Left lung (tissue), 10 donors: ENCODE data around the gene LRRC2. TPM values are rescaled to one million over a fixed set of nuclear protein-coding genes. Genes with fewer than 3 reads are reported as not detected.
"Not testable (repeated sequence)": the region's sequence is repeated elsewhere in the genome, so short reads cannot be mapped to it uniquely, and the experiment has no call there.

Experiments
- ATAC-seq: fragments of 200-7000 bp; cut with Tn5 transposase; one replicate; pipeline ENCODE4 v1.9.1; 2020; ENCODE audit warnings: moderate library complexity
- DNase-seq, 4 donors: peaks; one replicate each; pipeline ENCODE4 v3.0.0-alpha.2; 2013 to 2020
- H3K27ac ChIP-seq, 2 donors: fragments of 200-600 bp; sonication (generic) in 1 of 2; one replicate each; pipeline versions ENCODE4 v1.5.0 to v1.8.0; 2020 to 2021
- H3K27me3 ChIP-seq, 2 donors: fragments of 200-600 bp; sonication (generic) in 1 of 2; one replicate each; pipeline versions ENCODE4 v1.5.0 to v1.8.0; 2020 to 2021
- H3K36me3 ChIP-seq, 2 donors: fragments of 200-600 bp; sonication (generic) in 1 of 2; one replicate each; pipeline versions ENCODE4 v1.5.0 to v1.8.0; 2020 to 2021
- H3K4me1 ChIP-seq, 2 donors: fragments of 200-600 bp; one replicate each; pipeline ENCODE4 v1.8.0; 2021
- H3K4me3 ChIP-seq, 2 donors: fragments of 200-600 bp; sonication (generic) in 1 of 2; one replicate each; pipeline versions ENCODE4 v1.5.0 to v1.8.0; 2020 to 2021; ENCODE audit warnings: mild to moderate bottlenecking in 1 of 2
- H3K9me3 ChIP-seq, 2 donors: fragments of 200-600 bp; sonication (generic) in 1 of 2; one replicate each; pipeline versions ENCODE4 v1.5.0 to v1.8.0; 2020 to 2021
- intact Hi-C, 2 donors: fragments of 100-400 bp; cut with DNase I; formaldehyde crosslinking; loops; one replicate each; pipeline versions ENCODE4 v1.11.2 to v1.14.2; 2022
- polyA plus RNA-seq, 6 donors: library from polyadenylated mRNA; unstranded; fragments of 120-200 nt; gene quantifications; one replicate each; pipeline ENCODE4 v1.2.1, GENCODE V29; 2013; ENCODE audit not compliant: insufficient read length in 6 of 6
- total RNA-seq, 2 donors: library from RNA; stranded (reverse); fragmentation: NEBNext Ultra II Directional; extraction: Animal tissue kit (Norgen Biotek cat#: 25700); gene quantifications; one replicate each; pipeline ENCODE4 v1.2.1, GENCODE V29; 2021
- TF ChIP-seq, protein P1 (sequence below), 2 donors: fragments of 200-600 bp; sonication (generic) in 1 of 2; IDR thresholded peaks; one replicate each; pipeline versions ENCODE4 v1.5.0 to v1.8.0; 2021; ENCODE audit warnings: antibody characterized with exemption in 2 of 2
- donor health status: DM: no; HTN: yes; CAD: no.
- donor health status: DM: no; HTN: no; CAD: no.

Gene LRRC2
- total and polyA plus RNA-seq, 8 donors: 0.36 to 0.47 (median 0.45) TPM

DNA sequence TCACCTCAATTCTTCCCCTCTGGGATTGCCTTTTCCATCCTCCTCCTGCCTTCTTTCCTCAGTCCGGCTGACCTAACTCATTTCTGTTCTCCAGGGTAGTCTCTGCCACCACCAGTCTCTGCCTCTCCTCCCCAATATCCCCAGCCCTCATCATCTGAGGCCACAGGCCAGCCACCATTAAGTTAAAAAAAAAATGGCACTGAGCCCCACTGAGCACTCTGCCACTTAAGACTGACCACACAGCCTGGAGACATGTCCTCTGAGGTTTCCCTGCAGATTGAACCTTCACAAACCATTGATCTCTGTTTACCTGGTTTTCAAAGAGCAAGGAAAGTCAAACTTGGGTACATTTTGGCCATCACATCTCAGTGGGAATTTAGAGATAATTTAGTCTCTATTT is 13.6 kb downstream of the LRRC2 start:
- Histone ChIP-seq H3K36me3 (no peaks in the 10 kb centered on the region), H3K27ac (no peak overlapping the region), H3K9me3 (no peaks in the 10 kb centered on the region), H3K27me3 (no peaks in the 10 kb centered on the region), H3K4me1 (no peaks in the 10 kb centered on the region), H3K4me3 (no peak overlapping the region)
- no peak for ATAC-seq
- intact Hi-C loops: no loop called here
- TF ChIP-seq, protein P1, sequence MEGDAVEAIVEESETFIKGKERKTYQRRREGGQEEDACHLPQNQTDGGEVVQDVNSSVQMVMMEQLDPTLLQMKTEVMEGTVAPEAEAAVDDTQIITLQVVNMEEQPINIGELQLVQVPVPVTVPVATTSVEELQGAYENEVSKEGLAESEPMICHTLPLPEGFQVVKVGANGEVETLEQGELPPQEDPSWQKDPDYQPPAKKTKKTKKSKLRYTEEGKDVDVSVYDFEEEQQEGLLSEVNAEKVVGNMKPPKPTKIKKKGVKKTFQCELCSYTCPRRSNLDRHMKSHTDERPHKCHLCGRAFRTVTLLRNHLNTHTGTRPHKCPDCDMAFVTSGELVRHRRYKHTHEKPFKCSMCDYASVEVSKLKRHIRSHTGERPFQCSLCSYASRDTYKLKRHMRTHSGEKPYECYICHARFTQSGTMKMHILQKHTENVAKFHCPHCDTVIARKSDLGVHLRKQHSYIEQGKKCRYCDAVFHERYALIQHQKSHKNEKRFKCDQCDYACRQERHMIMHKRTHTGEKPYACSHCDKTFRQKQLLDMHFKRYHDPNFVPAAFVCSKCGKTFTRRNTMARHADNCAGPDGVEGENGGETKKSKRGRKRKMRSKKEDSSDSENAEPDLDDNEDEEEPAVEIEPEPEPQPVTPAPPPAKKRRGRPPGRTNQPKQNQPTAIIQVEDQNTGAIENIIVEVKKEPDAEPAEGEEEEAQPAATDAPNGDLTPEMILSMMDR (IDR thresholded peaks at IDR 0.05): no peak
- DNase-seq: no peak

DNA sequence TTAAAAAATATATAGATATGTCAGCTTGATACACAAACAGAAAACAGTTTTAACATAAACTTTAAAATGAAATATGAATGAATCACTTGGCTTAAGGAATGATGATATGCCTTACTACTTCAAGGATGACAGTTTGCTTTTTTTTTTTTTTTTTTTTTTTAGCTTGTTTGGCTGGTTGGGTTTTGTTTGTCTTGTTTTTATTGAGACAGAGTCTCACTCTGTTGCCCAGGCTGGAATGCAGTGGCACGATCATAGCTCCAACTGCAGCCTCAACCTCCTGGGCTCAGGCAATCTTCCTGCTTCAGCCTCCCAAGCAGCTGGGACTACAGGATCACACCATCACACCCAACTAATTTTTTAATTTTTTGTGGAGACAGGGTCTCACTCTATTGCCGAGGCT is 14.5 kb downstream of the LRRC2 start:
- intact Hi-C loops: no loop called here
- H3K4me1 ChIP-seq: no peaks in the 10 kb centered on the region
- H3K4me3 ChIP-seq: no peak overlapping the region
- no peak for ATAC-seq
- H3K36me3 ChIP-seq: no peaks in the 10 kb centered on the region
- DNase-seq: no peak
- H3K9me3 ChIP-seq: no peaks in the 10 kb centered on the region
- no peak overlapping the region for H3K27ac ChIP-seq
- TF ChIP-seq, protein P1 (IDR thresholded peaks at IDR 0.05): no peak
- H3K27me3 ChIP-seq: no peaks in the 10 kb centered on the region

DNA sequence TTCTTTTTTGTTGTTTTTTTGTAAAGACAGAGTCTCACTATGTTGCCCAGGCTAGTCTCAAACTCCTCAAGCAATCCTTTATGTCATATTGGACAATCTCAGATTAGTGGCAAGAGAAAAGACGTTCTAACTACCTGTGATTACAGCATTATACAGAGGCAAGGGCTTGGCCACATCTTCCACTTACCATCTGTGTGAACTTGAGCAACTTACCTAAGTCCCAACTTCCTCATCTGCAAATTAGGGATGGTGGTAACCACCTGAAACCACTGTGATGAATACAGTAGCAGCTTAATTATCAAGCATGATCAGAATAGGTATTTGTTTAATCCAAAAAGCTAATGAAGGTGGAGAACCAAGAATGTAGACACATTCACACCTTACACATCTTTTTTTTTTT is 16.1 kb downstream of the LRRC2 start:
- Histone ChIP-seq H3K9me3 (no peaks in the 10 kb centered on the region), H3K36me3 (no peaks in the 10 kb centered on the region), H3K27ac (no peak overlapping the region), H3K4me3 (no peak overlapping the region), H3K4me1 (no peaks in the 10 kb centered on the region), H3K27me3 (no peaks in the 10 kb centered on the region)
- ATAC-seq: no peak
- intact Hi-C loops: no loop called here
- DNase-seq: no peak
- TF ChIP-seq, protein P1 (IDR thresholded peaks at IDR 0.05): no peak

DNA sequence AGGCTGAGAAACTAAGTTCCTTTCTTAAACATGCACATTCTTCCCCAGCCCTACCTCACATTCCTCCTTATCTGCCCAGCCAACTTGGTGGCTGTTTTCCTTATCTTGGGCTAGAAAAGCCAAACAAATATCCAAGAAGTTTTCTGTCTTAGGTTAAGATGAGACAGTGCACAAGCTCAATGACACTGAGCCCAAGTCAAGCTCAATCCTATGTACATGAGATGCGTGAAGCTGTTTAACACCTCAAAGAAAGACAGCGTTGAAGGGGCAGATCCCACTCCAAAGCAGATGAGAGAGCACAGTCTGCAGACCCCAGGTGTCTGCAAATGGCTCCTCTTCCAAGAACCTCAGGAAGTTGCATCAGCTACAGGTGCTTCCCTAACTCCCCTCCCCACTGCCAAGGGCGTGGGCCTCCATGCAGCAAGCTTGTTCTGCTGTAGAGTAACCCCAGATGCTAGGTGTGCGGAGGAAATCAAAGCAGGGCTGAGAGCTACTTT is 16.6 kb downstream of the LRRC2 start:
- DNase-seq: no peak
- H3K4me3 ChIP-seq: no peak overlapping the region
- no peak for ATAC-seq
- no peaks in the 10 kb centered on the region for H3K4me1 ChIP-seq
- TF ChIP-seq, protein P1 (IDR thresholded peaks at IDR 0.05): no peak
- intact Hi-C loops: no loop called here
- no peaks in the 10 kb centered on the region for H3K36me3 ChIP-seq
- no peak overlapping the region for H3K27ac ChIP-seq
- H3K27me3 ChIP-seq: no peaks in the 10 kb centered on the region
- H3K9me3 ChIP-seq: no peaks in the 10 kb centered on the region

DNA sequence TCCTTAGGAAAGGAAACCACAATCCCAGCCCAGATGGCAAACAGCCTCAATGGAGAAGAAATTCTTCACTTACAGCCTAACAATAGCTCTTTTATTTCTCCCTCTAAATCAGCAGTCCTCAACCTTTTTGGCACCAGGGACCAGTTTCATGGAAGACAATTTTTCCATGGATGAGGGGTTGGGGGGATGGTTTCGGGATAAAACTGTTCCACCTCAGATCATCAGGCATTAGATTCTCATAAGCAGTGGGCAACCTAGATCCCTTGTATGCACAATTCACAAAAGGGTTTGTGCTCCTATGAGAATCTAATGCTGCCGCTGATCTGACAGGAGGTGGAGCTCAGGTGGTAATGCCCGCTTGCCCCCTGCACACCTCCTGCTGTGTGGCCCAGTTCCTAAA is 17.5 kb downstream of the LRRC2 start:
- H3K27me3 ChIP-seq, H3K36me3 ChIP-seq, H3K9me3 ChIP-seq, intact Hi-C loops, DNase-seq, H3K4me3 ChIP-seq, H3K4me1 ChIP-seq, ATAC-seq, H3K27ac ChIP-seq: not testable (repeated sequence)

DNA sequence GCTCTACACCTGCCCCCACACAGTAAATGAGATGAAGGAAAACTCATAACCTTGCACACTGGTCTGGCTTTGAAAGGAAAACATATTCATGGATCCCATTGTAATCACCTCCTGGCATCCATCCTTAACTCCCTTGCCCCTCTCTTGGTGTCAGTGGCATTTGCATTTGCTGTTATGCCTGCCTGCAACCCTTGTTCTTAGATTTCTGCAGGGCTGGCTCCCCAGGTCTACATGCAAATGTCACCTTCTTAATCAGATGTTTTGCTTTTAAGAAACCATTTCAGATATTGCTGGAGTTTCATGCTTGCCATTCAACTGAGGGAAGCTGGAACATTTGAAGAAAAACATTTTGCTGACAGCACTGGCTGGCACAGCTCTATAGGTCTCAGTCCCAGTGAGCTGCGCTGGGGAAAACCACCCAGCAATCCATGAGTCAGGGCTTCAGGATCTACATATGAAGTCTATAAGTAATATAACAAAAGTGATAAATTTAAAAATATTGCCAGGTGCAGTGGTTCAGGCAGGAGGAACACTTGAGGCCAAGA is 19.1 kb downstream of the LRRC2 start:
- Histone ChIP-seq H3K27ac (no peak overlapping the region), H3K4me1 (no peaks in the 10 kb centered on the region), H3K4me3 (no peak overlapping the region), H3K36me3 (no peaks in the 10 kb centered on the region), H3K9me3 (no peaks in the 10 kb centered on the region), H3K27me3 (no peaks in the 10 kb centered on the region)
- TF ChIP-seq, protein P1 (IDR thresholded peaks at IDR 0.05): no peak
- DNase-seq (no peak), ATAC-seq (no peak)
- intact Hi-C loops: no loop called here
